ENCODE results near the gene CAMK4. TPM values are rescaled to one million over a fixed set of nuclear protein-coding genes. Genes with fewer than 3 reads are reported as not detected.

CAMK4 gene
- total RNA-seq, 4 donors from 2014 or later, result 0.16 to 5.0 (median 4.4) TPM

DNA sequence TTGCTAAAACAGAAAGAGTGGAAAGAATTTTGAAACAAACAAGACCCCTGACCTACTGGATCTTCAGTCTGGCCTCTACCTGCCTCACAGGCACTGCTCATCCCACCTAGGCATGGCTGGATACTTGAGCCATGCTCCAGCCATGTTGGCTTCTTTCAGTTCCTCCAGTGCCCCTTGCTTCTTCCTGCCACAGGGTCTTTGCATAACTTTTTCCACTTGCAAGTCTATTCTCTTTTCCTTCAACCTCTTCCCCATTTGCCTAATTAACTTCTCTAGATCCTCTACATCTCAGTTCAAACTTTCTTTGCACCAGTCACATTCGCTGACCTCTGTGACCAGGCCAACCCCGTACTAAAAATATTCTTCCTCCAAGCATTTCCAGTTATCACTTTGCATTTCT lies 237.8 kb downstream of the CAMK4 start:
- H3K4me1 ChIP-seq, result no peaks in the 10 kb centered on the region
- H3K36me3 ChIP-seq, result no peaks in the 10 kb centered on the region
- WGBS, 2 donors (ENCODE audit: low coverage in 1 of 2), result 73 to 77% methylated on average over 2 of the region's 2 CpGs
- TF ChIP-seq CTCF (IDR thresholded peaks at IDR 0.05) (no peak), POLR2A (IDR thresholded peaks at IDR 0.05) (no peak), POLR2AphosphoS5 (IDR thresholded peaks at IDR 0.05) (no peak), EP300 (IDR thresholded peaks at IDR 0.05) (no peak)
- no peak overlapping the region for H3K4me3 ChIP-seq
- H3K27me3 ChIP-seq, result no peaks in the 10 kb centered on the region
- ATAC-seq, result no peak
- H3K27ac ChIP-seq, result no peak overlapping the region
- H3K9me3 ChIP-seq, result no peaks in the 10 kb centered on the region

- H3K9me3 ChIP-seq, result no peaks in the 10 kb centered on the region
Measured at GRCh38 chr5:111463311-111463710, 239.1 kb downstream of the CAMK4 start.

GRCh38 chr5:111469293-111469896 lies 245.2 kb downstream of the CAMK4 start:
- no peaks in the 10 kb centered on the region for H3K9me3 ChIP-seq
- TF ChIP-seq POLR2A (IDR thresholded peaks at IDR 0.05) (no peak), EP300 (IDR thresholded peaks at IDR 0.05) (no peak), CTCF (IDR thresholded peaks at IDR 0.05) (no peak), POLR2AphosphoS5 (IDR thresholded peaks at IDR 0.05) (no peak)
- no peak overlapping the region for H3K4me3 ChIP-seq
- WGBS, 2 donors (ENCODE audit: low coverage in 1 of 2), result 77 to 83% methylated on average over 2 of the region's 2 CpGs
- H3K27me3 ChIP-seq, result no peaks in the 10 kb centered on the region
- ATAC-seq, result no peak
- no peak overlapping the region for H3K27ac ChIP-seq
- no peaks in the 10 kb centered on the region for H3K36me3 ChIP-seq
- no peaks in the 10 kb centered on the region for H3K4me1 ChIP-seq

More at GRCh38 chr5:111463311-111463710, 239.1 kb downstream of the CAMK4 start:
- Histone ChIP-seq H3K4me3 (no peak overlapping the region), H3K4me1 (no peaks in the 10 kb centered on the region), H3K36me3 (no peaks in the 10 kb centered on the region), H3K27me3 (no peaks in the 10 kb centered on the region), H3K27ac (no peak overlapping the region)
- no peak for TF ChIP-seq POLR2AphosphoS5 (IDR thresholded peaks at IDR 0.05)
- TF ChIP-seq CTCF (IDR thresholded peaks at IDR 0.05), result no peak
- TF ChIP-seq EP300 (IDR thresholded peaks at IDR 0.05), result no peak
- no peak for TF ChIP-seq POLR2A (IDR thresholded peaks at IDR 0.05)
- ATAC-seq, result no peak

- Histone ChIP-seq H3K27ac (no peak overlapping the region), H3K36me3 (no peaks in the 10 kb centered on the region), H3K4me3 (no peak overlapping the region), H3K9me3 (no peaks in the 10 kb centered on the region), H3K27me3 (no peaks in the 10 kb centered on the region), H3K4me1 (no peaks in the 10 kb centered on the region)
- TF ChIP-seq POLR2A (IDR thresholded peaks at IDR 0.05), result no peak
- TF ChIP-seq EP300 (IDR thresholded peaks at IDR 0.05), result no peak
- WGBS, 2 donors (ENCODE audit: low coverage in 1 of 2), result 53 to 59% methylated on average over 2 of the region's 2 CpGs
- no peak for ATAC-seq
Measured at GRCh38 chr5:111469903-111470302, 245.7 kb downstream of the CAMK4 start.

GRCh38 chr5:111472096-111472495 lies 247.9 kb downstream of the CAMK4 start:
- Histone ChIP-seq H3K4me3 (no peak overlapping the region), H3K9me3 (no peaks in the 10 kb centered on the region), H3K36me3 (no peaks in the 10 kb centered on the region), H3K4me1 (no peaks in the 10 kb centered on the region), H3K27ac (no peak overlapping the region), H3K27me3 (no peaks in the 10 kb centered on the region)
- ATAC-seq, result no peak
- TF ChIP-seq EP300 (IDR thresholded peaks at IDR 0.05) (no peak), POLR2AphosphoS5 (IDR thresholded peaks at IDR 0.05) (no peak), POLR2A (IDR thresholded peaks at IDR 0.05) (no peak), CTCF (IDR thresholded peaks at IDR 0.05) (no peak)
- no CpG with 5 or more reads among the region's 3 CpGs for WGBS, 2 donors (ENCODE audit: low coverage in 1 of 2)

All from gastroesophageal sphincter (tissue), 4 donors.